Suprapubic skin (tissue), 4 donors: ENCODE results near the gene ERCC6L2. TPM values are rescaled to one million over a fixed set of nuclear protein-coding genes. Genes with fewer than 3 reads are reported as not detected.

ENCODE experiments used
- DNase-seq, 2 donors: peaks; one replicate each; pipeline ENCODE4 v3.0.0-alpha.2; 2019; ENCODE audit warnings: low spot score in 2 of 2
- H3K27ac ChIP-seq: fragments of 200-600 bp; sonication (generic); one replicate; pipeline ENCODE4 v1.5.1; 2019
- H3K27me3 ChIP-seq: fragments of 200-600 bp; sonication (generic); one replicate; pipeline ENCODE4 v1.5.1; 2019
- H3K36me3 ChIP-seq: fragments of 200-600 bp; sonication (generic); one replicate; pipeline ENCODE4 v1.5.1; 2019
- H3K4me1 ChIP-seq: fragments of 200-600 bp; sonication (generic); one replicate; pipeline ENCODE4 v1.5.1; 2019
- H3K4me3 ChIP-seq: fragments of 200-600 bp; sonication (generic); one replicate; pipeline ENCODE4 v1.5.1; 2019; ENCODE audit warnings: mild to moderate bottlenecking
- H3K9me3 ChIP-seq: fragments of 200-600 bp; sonication (generic); one replicate; pipeline ENCODE4 v1.5.1; 2019
- EP300 ChIP-seq: sonication (generic); formaldehyde crosslinking; IDR thresholded peaks from one replicate; pipeline ENCODE4 v1.6.1; 2017; ENCODE audit warnings: antibody characterized with exemption
- POLR2A ChIP-seq, 2 donors: fragments of 450-650 bp; IDR thresholded peaks; one replicate each; pipeline ENCODE4 v1.6.1; 2017; ENCODE audit warnings: antibody characterized with exemption in 2 of 2, mild to moderate bottlenecking in 2 of 2, moderate library complexity in 2 of 2
- POLR2AphosphoS5 ChIP-seq, 3 donors: sonication (generic); formaldehyde crosslinking; IDR thresholded peaks; one replicate each; pipeline ENCODE4 v1.6.1; 2017; ENCODE audit warnings: antibody characterized with exemption in 3 of 3
- WGBS: methylation state at CpG from one replicate; pipeline ENCODE4 v1.1.5; 2018; 5-methylcytosine and 5-hydroxymethylcytosine counted together
- total RNA-seq, 4 donors: library from RNA; depleted of rRNA; stranded (reverse); fragments of >200 nt; gene quantifications; one replicate each; pipeline ENCODE4 v1.1.0, GENCODE V29; 2016
- TF ChIP-seq, protein P1 (sequence below), 2 donors: fragments of 200-600 bp in 1 of 2; fragments of 450-650 bp in 1 of 2; sonication (generic) in 1 of 2; IDR thresholded peaks; one replicate each; pipeline ENCODE4 v1.5.1; 2016 to 2019; ENCODE audit warnings: antibody characterized with exemption in 2 of 2, mild to moderate bottlenecking in 1 of 2, moderate library complexity in 1 of 2

The ERCC6L2 gene
- total RNA-seq, 4 donors from 2014 or later = 43.1 to 70.3 (median 47.0) TPM

DNA sequence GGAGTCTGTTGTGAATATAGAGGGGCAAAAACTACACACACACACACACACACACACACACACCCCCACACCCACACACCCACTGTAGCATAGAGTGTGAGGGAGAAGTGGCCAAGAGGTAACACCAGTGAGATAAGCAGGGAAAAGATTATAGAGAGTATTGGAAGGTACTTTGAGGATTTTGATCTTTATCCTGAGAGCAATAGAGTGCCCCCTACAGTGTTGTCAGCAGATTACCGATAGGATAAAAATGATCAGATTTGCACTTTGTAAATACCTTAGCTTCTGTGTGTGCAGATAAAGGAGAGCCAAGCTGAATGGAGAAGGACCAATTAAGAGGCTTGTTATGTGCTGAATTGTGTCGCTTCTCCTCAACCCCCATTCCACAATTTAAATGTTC, 32.3 kb downstream of the ERCC6L2 start:
- no peak overlapping the region for H3K27ac ChIP-seq
- no peak overlapping the region for H3K4me3 ChIP-seq
- 90% methylated on average over 2 of the region's 2 CpGs for WGBS
- H3K4me1 ChIP-seq = no peaks in the 10 kb centered on the region
- H3K27me3 ChIP-seq = no peaks in the 10 kb centered on the region
- no peaks in the 10 kb centered on the region for H3K9me3 ChIP-seq
- peaks cover 8% of the 10 kb centered on the region for H3K36me3 ChIP-seq
- TF ChIP-seq POLR2A (IDR thresholded peaks at IDR 0.05) (no peak), POLR2AphosphoS5 (IDR thresholded peaks at IDR 0.05) (no peak), EP300 (no peak)
- TF ChIP-seq, protein P1, sequence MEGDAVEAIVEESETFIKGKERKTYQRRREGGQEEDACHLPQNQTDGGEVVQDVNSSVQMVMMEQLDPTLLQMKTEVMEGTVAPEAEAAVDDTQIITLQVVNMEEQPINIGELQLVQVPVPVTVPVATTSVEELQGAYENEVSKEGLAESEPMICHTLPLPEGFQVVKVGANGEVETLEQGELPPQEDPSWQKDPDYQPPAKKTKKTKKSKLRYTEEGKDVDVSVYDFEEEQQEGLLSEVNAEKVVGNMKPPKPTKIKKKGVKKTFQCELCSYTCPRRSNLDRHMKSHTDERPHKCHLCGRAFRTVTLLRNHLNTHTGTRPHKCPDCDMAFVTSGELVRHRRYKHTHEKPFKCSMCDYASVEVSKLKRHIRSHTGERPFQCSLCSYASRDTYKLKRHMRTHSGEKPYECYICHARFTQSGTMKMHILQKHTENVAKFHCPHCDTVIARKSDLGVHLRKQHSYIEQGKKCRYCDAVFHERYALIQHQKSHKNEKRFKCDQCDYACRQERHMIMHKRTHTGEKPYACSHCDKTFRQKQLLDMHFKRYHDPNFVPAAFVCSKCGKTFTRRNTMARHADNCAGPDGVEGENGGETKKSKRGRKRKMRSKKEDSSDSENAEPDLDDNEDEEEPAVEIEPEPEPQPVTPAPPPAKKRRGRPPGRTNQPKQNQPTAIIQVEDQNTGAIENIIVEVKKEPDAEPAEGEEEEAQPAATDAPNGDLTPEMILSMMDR (IDR thresholded peaks at IDR 0.05) = no peak
- DNase-seq = no peak

- no peak overlapping the region for H3K4me3 ChIP-seq
- no peak overlapping the region for H3K27ac ChIP-seq
- H3K9me3 ChIP-seq = no peaks in the 10 kb centered on the region
- peaks cover 8% of the 10 kb centered on the region for H3K36me3 ChIP-seq
- no peak for DNase-seq
- H3K4me1 ChIP-seq = no peaks in the 10 kb centered on the region
- WGBS = 79% methylated on average over 3 of the region's 3 CpGs
- no peak for TF ChIP-seq EP300
- TF ChIP-seq POLR2A (IDR thresholded peaks at IDR 0.05) = no peak
- TF ChIP-seq, protein P1 (IDR thresholded peaks at IDR 0.05) = no peak
- no peak for TF ChIP-seq POLR2AphosphoS5 (IDR thresholded peaks at IDR 0.05)
- H3K27me3 ChIP-seq = no peaks in the 10 kb centered on the region
These were observed 34.7 kb downstream of the ERCC6L2 start for GRCh38 chr9:95910023-95910707.

- WGBS = 98% methylated on average over 3 of the region's 3 CpGs
- Histone ChIP-seq H3K9me3 (no peaks in the 10 kb centered on the region), H3K4me3 (no peak overlapping the region), H3K27ac (no peak overlapping the region), H3K36me3 (peaks cover 10% of the 10 kb centered on the region), H3K4me1 (no peaks in the 10 kb centered on the region), H3K27me3 (no peaks in the 10 kb centered on the region)
- no peak for TF ChIP-seq POLR2A (IDR thresholded peaks at IDR 0.05)
- TF ChIP-seq, protein P1 (IDR thresholded peaks at IDR 0.05) = no peak
- DNase-seq = no peak
These were observed 35.4 kb downstream of the ERCC6L2 start for GRCh38 chr9:95910770-95911340.

GRCh38 chr9:95912773-95913172, 37.3 kb downstream of the ERCC6L2 start:
- Histone ChIP-seq H3K4me3 (no peak overlapping the region), H3K9me3 (no peaks in the 10 kb centered on the region), H3K36me3 (peaks cover 22% of the 10 kb centered on the region), H3K4me1 (no peaks in the 10 kb centered on the region), H3K27me3 (no peaks in the 10 kb centered on the region), H3K27ac (no peak overlapping the region)
- no peak for DNase-seq
- no peak for TF ChIP-seq EP300
- TF ChIP-seq, protein P1 (IDR thresholded peaks at IDR 0.05) = no peak
- no peak for TF ChIP-seq POLR2AphosphoS5 (IDR thresholded peaks at IDR 0.05)
- TF ChIP-seq POLR2A (IDR thresholded peaks at IDR 0.05) = no peak

GRCh38 chr9:95920017-95920416, 44.5 kb downstream of the ERCC6L2 start:
- no peaks in the 10 kb centered on the region for H3K9me3 ChIP-seq
- H3K4me1 ChIP-seq = no peaks in the 10 kb centered on the region
- whole genome bisulfite sequencing = 95% methylated on average over 2 of the region's 2 CpGs
- no peaks in the 10 kb centered on the region for H3K27me3 ChIP-seq
- peaks cover 46% of the 10 kb centered on the region for H3K36me3 ChIP-seq
- no peak overlapping the region for H3K4me3 ChIP-seq
- TF ChIP-seq EP300 (no peak), POLR2AphosphoS5 (IDR thresholded peaks at IDR 0.05) (no peak), POLR2A (IDR thresholded peaks at IDR 0.05) (no peak)
- TF ChIP-seq, protein P1 (IDR thresholded peaks at IDR 0.05) = no peak
- no peak overlapping the region for H3K27ac ChIP-seq
- DNase-seq = no peak
